Sigmoid colon (tissue), 4 donors: Measurements from ENCODE around the gene TECPR2.

Experiments
- EP300 ChIP-seq, 4 donors: sonication (generic); formaldehyde crosslinking; IDR thresholded peaks; one replicate each; pipeline ENCODE4 v1.6.1; 2017; ENCODE audit warnings: antibody characterized with exemption in 4 of 4
- POLR2A ChIP-seq, 2 donors: fragments of 450-650 bp; IDR thresholded peaks; one replicate each; pipeline ENCODE4 v1.6.1; 2016; ENCODE audit warnings: antibody characterized with exemption in 2 of 2, mild to moderate bottlenecking in 2 of 2, moderate library complexity in 2 of 2
- TF ChIP-seq, protein P1 (sequence below), 4 experiments: fragments of 450-650 bp in 3 of 4; fragments of 200-600 bp in 1 of 4; IDR thresholded peaks; one replicate each; pipeline ENCODE4 v1.5.1; 2016 to 2019; ENCODE audit warnings: antibody characterized with exemption in 4 of 4, mild to moderate bottlenecking in 3 of 4, moderate library complexity in 2 of 4

- TF ChIP-seq, protein P1, sequence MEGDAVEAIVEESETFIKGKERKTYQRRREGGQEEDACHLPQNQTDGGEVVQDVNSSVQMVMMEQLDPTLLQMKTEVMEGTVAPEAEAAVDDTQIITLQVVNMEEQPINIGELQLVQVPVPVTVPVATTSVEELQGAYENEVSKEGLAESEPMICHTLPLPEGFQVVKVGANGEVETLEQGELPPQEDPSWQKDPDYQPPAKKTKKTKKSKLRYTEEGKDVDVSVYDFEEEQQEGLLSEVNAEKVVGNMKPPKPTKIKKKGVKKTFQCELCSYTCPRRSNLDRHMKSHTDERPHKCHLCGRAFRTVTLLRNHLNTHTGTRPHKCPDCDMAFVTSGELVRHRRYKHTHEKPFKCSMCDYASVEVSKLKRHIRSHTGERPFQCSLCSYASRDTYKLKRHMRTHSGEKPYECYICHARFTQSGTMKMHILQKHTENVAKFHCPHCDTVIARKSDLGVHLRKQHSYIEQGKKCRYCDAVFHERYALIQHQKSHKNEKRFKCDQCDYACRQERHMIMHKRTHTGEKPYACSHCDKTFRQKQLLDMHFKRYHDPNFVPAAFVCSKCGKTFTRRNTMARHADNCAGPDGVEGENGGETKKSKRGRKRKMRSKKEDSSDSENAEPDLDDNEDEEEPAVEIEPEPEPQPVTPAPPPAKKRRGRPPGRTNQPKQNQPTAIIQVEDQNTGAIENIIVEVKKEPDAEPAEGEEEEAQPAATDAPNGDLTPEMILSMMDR (IDR thresholded peaks at IDR 0.05), result no peak
- TF ChIP-seq POLR2A (IDR thresholded peaks at IDR 0.05) (no peak), EP300 (IDR thresholded peaks at IDR 0.05) (no peak)
These were observed 129.8 kb downstream of the TECPR2 start for GRCh38 chr14:102492531-102492910.
